Subcutaneous abdominal adipose tissue (tissue), 5 donors: ENCODE data around the gene NOS1.

Experiments used
- H3K27ac ChIP-seq: one replicate; pipeline ENCODE4 v1.7.0; 2013; ENCODE audit warnings: low read depth, mild to moderate bottlenecking, inconsistent platforms, low read length, moderate library complexity
- H3K27me3 ChIP-seq, 5 donors: one replicate each; pipeline ENCODE4 v1.7.0; 2013; ENCODE audit warnings: low read length in 5 of 5, inconsistent platforms in 1 of 5; ENCODE audit not compliant: control insufficient read depth in 5 of 5, insufficient read depth in 4 of 5
- H3K36me3 ChIP-seq, 5 donors: one replicate each; pipeline ENCODE4 v1.7.0; 2013; ENCODE audit warnings: low read length in 5 of 5; ENCODE audit not compliant: control insufficient read depth in 5 of 5, insufficient read depth in 5 of 5
- H3K4me1 ChIP-seq, 5 donors: one replicate each; pipeline ENCODE4 v1.7.0; 2013; ENCODE audit warnings: low read length in 5 of 5, mild to moderate bottlenecking in 3 of 5, moderate library complexity in 1 of 5; ENCODE audit not compliant: control insufficient read depth in 5 of 5, insufficient read depth in 5 of 5
- H3K4me3 ChIP-seq, 5 donors: one replicate each; pipeline ENCODE4 v1.7.0; 2013; ENCODE audit warnings: low read length in 5 of 5, low read depth in 1 of 5
- H3K9ac ChIP-seq, 5 donors: one replicate each; pipeline ENCODE4 v1.7.0; 2013; ENCODE audit warnings: low read length in 5 of 5, mild to moderate bottlenecking in 4 of 5, moderate library complexity in 3 of 5
- H3K9me3 ChIP-seq, 5 donors: one replicate each; pipeline ENCODE4 v1.7.0; 2013; ENCODE audit warnings: low read length in 5 of 5; ENCODE audit not compliant: control insufficient read depth in 5 of 5
- donor health status: healthy.
- donor health status: healthy.
- donor health status: healthy.
- donor health status: healthy.
- donor health status: healthy.

Gene NOS1

DNA sequence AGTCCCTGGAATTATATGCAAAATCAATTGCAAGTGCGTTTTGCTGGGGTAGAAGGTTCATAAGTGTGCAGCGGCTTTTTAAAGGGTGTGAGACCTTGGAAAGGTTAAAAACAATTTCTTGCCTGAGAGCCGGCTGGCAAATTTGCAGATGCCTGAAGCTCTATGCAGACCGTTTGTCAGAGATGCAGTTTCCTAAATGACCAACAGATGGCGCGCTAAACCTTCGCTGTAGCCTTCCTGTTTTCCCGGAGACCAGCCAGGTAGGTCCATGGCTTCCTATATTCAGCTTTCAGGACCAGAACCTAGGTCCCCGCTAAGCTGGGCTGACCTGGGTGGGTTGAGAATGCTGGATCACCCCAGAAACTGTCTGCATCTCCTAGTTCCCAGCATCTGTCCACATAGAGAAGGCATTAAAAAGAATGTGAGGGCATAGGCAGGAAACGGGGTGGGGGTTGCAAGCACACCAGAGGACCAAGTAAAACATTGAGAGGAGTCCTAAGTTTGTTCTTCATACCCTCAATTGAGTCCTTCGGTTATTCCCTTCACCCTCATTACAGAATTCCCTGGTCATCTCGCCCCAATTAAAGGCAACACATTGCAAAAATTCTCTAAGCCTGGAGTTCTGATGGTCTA lies 5.7 kb upstream of the NOS1 start:
- Histone ChIP-seq H3K27ac (no peak overlapping the region), H3K4me1 (no peaks in the 10 kb centered on the region), H3K9me3 (peaks cover 2 to 8% (median 5%) of the 10 kb centered on the region in 5 donors), H3K27me3 (peaks cover 13 to 29% (median 26%) of the 10 kb centered on the region in 5 donors), H3K9ac (no peak overlapping the region), H3K36me3 (no peaks in the 10 kb centered on the region), H3K4me3 (no peak overlapping the region)

DNA sequence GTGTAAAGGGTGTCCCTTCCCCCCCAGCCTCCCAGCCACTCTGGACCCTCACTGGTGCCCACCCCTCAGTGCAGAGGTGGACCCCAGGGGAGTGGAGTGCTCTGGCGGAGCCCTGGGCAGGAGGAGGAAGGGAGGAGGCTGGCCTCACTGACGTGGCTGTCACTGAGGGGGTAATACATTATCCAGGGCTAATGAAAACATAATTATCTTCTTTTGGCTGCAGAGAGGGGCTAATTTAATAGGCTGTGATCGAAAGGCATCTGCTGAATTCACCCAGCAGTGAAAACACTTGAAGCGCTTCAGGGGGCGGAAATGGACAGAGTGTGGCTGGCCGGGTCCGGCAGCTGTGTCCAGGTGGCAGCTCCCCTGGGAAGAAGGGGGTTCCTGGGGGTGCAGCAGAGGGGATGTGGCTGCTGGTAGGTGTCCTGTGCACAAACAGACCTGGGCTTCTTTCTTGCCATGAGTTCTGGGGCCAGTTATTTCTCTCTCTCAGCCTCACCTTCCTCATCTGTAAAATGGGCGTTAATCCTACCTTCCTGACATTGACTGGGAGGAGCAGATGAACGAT lies 3.7 kb upstream of the NOS1 start:
- no peak overlapping the region for H3K4me3 ChIP-seq
- no peaks in the 10 kb centered on the region for H3K9me3 ChIP-seq
- no peaks in the 10 kb centered on the region for H3K36me3 ChIP-seq
- H3K4me1 ChIP-seq, result no peaks in the 10 kb centered on the region
- no peak overlapping the region for H3K9ac ChIP-seq
- no peak overlapping the region for H3K27ac ChIP-seq
- peaks cover 23 to 44% (median 39%) of the 10 kb centered on the region in 5 donors for H3K27me3 ChIP-seq

DNA sequence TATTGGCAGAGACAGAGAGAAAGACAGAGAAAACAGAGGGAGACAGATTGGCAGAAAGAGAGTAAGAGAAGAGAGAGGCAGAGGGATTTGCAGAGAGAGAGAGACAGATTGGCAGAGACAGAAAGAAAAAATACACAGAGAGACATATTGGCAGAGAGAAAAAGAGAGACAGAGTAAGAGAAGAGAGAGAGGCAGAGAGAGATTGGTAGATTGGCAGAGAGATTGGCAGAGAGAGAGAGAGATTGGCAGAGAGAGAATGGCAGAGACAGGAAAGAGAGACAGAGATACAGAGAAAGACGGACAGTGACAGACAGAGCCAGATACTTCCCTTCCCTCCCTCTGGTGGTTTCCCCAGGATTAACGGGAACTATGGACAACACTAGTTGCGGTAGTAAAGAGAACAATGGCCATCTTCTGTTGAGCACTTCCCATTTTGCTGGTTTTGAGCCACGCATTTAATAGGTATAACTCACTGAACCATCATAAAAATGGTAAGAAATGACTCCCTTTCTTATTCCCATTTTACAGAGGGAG lies 2.6 kb upstream of the NOS1 start:
- Histone ChIP-seq H3K27me3 (peaks cover 30 to 53% (median 48%) of the 10 kb centered on the region in 5 donors), H3K9ac (no peak overlapping the region), H3K9me3 (no peaks in the 10 kb centered on the region), H3K4me3 (no peak overlapping the region), H3K36me3 (no peaks in the 10 kb centered on the region), H3K4me1 (no peaks in the 10 kb centered on the region), H3K27ac (no peak overlapping the region)

DNA sequence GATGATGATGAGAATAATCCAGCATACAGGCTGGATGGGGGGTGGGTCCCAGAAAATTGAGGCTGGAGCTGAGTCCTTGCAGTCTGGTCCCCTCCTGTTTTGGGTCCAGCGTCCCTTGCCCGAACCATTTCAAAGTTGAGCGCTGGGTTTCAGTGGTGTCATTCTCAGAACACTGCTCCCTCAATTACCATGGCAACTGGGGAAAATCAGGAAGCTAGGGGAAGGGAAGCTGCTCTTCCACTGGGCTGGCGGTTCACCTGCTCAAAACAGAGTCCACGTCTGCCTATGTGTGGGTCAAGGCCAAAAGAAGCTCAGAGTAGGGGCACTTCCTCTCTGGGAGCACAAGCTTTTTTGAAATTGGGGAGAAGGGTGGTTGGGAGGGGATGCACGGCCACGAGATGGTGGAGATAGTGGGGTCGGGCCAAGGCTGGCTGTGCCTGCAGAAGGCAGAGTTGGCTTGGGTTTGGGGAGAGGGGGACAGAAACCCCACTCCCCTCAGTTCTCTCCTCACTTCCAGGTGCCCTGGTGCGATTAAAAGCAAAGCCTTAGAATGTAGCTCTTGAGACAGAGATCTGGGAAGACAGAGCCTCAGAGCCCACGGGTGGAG lies 1.7 kb upstream of the NOS1 start:
- Histone ChIP-seq H3K9me3 (no peaks in the 10 kb centered on the region), H3K27me3 (peaks cover 37 to 60% (median 57%) of the 10 kb centered on the region in 5 donors), H3K36me3 (no peaks in the 10 kb centered on the region), H3K9ac (no peak overlapping the region), H3K4me3 (no peak overlapping the region), H3K27ac (no peak overlapping the region), H3K4me1 (no peaks in the 10 kb centered on the region)

DNA sequence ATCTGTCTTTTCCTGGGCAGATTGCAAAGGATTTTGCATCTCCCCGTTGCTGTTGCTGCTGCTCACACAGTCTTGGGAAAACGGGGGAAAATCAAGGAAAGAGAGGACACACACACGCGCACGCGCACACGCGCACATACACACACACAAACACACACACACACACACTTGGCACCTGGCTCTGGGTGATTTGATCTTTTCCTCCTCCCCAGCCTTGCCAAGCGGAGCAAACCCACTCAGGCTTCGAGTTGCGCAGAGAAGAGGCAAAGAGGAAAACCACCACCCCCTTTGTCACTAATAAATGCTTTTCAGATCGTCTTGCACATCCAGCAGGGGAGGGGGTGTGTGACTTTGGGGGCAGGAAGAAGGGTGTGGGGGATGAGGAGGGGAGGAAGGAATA lies 965 bp upstream of the NOS1 start:
- Histone ChIP-seq H3K9ac (no peak overlapping the region), H3K27me3 (peaks cover 45 to 66% (median 60%) of the 10 kb centered on the region in 5 donors)

DNA sequence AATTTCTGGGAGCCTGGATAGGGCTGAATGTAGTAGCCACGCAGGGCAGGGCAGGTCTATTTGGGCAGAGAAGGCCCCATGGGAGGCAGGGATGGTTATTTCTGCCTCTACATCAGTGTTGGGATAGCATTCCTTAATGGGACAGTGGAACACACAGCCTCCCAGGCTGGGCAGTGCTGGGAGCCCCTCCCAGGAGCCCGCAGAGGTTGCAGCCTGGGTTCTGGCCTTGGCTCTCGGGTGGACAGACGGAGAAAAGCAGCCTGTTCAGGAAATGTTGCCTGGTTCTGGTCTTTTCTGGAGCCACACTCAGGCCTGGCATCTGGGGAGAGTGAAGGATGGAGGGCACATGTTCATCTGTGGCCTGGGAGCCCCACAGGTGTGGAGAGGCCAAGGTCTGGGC lies 479 bp upstream of the NOS1 start:
- Histone ChIP-seq H3K4me1 (no peaks in the 10 kb centered on the region), H3K27me3 (peaks cover 45 to 66% (median 60%) of the 10 kb centered on the region in 5 donors), H3K36me3 (no peaks in the 10 kb centered on the region), H3K9ac (no peak overlapping the region), H3K27ac (no peak overlapping the region), H3K9me3 (no peaks in the 10 kb centered on the region), H3K4me3 (no peak overlapping the region)

More for the DNA sequence above, 965 bp upstream of the NOS1 start:
- no peaks in the 10 kb centered on the region for H3K4me1 ChIP-seq
- H3K36me3 ChIP-seq, result no peaks in the 10 kb centered on the region
- no peak overlapping the region for H3K27ac ChIP-seq
- H3K4me3 ChIP-seq, result no peak overlapping the region
- no peaks in the 10 kb centered on the region for H3K9me3 ChIP-seq

DNA sequence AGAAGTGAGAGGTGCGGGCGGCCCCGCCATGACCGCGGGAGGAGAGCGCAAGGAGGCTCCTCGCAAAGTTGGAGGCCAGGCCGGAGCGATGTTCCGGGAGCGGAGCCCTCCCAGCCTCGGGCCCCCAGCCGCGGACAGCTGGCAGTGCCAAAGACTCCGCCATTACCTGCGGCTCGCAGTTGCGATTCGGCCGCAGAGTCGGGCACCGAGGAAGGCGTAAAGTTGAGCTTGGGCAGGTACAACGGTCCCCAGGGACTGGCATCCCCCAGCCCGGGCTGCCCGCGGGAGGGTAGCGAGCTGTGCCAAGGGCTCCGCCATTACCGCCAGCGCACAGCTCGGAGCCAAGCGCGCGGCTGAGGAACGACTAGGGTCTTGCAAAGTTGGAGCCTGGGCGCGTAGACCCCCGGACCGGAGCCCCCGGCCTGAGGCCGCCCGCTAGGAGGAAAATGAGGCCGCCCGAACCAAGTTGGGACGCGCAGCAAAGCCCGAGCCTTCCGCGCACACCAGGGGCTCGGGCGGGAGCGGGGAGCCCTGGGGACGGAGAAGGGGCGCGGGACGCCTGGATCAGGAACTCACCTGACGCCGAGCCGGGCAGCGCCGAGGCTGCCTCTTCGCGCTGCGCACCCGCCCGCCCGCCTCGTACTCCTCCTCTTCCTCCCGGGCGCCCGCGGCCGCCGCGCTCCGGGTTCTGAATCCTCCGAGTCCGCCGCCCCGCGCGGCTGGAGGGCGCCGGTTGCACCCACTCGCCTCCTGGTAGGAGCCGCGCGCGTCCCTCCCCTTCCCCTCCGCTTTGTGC lies 677 bp downstream of the NOS1 start:
- H3K4me1 ChIP-seq, result no peaks in the 10 kb centered on the region
- no peak overlapping the region for H3K27ac ChIP-seq
- no peaks in the 10 kb centered on the region for H3K36me3 ChIP-seq
- peaks cover 45 to 68% (median 60%) of the 10 kb centered on the region in 5 donors for H3K27me3 ChIP-seq
- no peaks in the 10 kb centered on the region for H3K9me3 ChIP-seq
- H3K9ac ChIP-seq, result no peak overlapping the region
- H3K4me3 ChIP-seq, result no peak overlapping the region

DNA sequence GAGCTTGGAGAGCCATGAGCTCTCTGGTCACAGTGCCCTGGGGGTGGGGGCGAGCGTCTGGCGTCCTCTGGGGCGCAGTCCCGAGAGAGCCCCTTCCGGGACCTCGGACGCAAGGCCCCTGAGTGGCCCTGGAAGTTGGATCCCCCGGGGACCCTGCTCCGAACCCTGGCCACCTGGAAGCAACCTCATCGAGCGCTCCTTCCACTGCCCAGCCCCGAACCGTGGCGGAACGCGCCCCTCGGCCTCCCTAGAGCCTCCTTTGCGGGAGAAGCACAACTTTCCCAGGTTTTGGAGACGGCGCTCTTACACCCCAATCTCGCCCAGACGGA lies 1.2 kb downstream of the NOS1 start:
- no peaks in the 10 kb centered on the region for H3K9me3 ChIP-seq
- H3K27me3 ChIP-seq, result peaks cover 45 to 65% (median 61%) of the 10 kb centered on the region in 5 donors

DNA sequence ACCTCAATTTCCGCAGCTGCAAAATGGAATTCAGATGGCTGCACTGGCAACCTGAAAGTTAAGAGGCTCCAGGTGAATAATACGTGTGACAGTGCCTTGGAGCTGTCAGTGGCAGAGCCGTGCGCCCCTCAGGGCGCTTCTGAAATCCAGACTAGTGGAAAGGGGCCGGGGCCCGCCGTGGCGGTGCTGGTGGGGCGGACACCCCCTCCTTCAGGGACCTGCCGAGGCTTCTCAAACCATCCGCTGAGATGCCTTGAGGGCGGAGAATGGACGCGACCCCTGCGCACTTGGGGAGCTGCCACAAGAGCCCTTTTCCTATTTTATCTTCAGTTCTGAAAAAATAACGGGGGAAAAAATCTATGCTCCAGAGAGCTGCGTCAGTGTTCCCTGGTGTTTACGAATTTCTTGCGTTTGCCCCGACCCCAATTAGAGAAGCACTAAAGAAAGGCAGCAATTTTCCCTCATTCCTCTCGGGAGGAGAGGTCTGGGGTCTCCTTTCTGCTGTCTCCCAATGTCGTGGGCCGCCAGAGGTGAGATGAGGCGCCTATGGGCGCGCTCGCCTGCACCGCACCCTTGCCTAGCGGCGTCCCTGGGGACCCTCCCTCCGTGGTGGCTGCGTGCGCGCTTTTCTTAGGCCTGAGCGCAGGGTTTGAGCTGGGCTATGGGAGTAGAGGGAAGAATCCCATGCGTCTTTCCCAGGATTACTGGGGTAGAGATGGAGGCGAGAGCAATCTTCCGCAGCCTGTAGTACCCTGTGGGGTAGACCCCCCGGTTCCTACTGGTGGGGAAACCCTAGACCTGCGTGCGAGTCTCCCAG lies 2.2 kb downstream of the NOS1 start:
- no peak overlapping the region for H3K9ac ChIP-seq
- H3K36me3 ChIP-seq, result no peaks in the 10 kb centered on the region
- no peaks in the 10 kb centered on the region for H3K4me1 ChIP-seq
- H3K27ac ChIP-seq, result no peak overlapping the region
- H3K9me3 ChIP-seq, result no peaks in the 10 kb centered on the region
- H3K4me3 ChIP-seq, result no peak overlapping the region
- H3K27me3 ChIP-seq, result peaks cover 40 to 61% (median 56%) of the 10 kb centered on the region in 5 donors

More for the DNA sequence above, 1.2 kb downstream of the NOS1 start:
- Histone ChIP-seq H3K36me3 (no peaks in the 10 kb centered on the region), H3K27ac (no peak overlapping the region), H3K4me1 (no peaks in the 10 kb centered on the region), H3K4me3 (no peak overlapping the region), H3K9ac (no peak overlapping the region)
